NCI-H2196 (cell line): ENCODE results near the gene NID2.

Experiments
- DNase-seq: peaks from one replicate; lab custom pipeline; 2025; ENCODE audit not compliant: unreplicated experiment; lab: John Stamatoyannopoulos, UW

NID2 gene

DNA sequence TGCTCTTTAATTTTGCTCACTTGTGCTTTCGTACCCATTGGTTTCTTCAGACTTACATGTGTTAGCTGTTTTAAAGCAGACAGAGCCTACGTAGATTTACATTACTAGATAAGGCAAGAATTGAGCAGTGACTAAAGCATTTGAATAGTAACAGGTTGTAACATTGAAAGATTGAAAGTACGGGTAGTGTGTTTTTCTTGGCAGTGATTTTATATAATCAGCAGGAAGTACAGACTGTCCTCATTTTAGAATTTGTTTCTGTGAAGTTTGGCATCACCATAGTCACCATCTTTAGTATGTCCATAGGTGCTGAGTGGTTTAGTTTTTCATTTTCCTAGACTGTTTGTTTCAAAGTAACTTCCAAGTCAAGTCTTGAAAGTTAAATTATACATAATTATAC lies 65.5 kb downstream of the NID2 start:
- DNase-seq = no peak

DNA sequence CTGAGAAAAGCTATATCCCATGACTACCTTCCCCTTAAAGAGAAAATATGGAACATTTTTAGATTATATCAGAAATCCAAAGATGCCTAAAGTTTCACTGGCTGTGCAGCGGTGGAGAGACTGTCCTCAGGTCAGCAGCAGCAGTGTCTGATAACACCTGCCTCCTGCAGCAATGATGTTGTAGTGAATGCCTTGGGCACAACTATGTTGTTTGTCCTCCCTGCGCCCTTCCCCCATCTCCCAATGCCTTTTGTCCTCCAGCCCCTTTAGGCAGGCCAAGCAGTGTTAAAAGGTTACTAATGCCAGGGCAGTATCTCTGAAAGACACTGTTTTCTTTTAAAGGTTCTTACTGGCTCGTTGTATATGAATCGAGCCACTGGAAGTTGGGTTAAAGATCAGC lies 66.3 kb downstream of the NID2 start:
- no peak for DNase-seq

DNA sequence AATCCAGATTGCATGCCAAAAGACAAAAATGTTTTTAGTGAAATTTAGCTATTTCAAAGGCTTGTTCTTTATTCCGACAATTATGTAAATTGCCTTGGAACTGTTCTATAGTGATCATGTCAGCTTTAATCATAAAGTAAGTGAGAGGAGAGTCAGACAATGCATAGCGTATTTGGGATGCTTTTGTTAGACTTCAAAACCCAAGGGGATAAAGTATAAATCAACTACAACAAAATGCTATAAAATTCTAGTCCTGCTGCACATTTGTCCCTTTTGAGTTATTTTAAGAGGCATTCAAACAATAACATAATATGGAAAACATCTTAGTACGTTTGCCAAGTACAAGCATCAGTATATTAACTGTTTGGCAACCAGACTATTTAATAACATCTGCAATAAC lies 68.2 kb downstream of the NID2 start:
- no peak for DNase-seq

DNA sequence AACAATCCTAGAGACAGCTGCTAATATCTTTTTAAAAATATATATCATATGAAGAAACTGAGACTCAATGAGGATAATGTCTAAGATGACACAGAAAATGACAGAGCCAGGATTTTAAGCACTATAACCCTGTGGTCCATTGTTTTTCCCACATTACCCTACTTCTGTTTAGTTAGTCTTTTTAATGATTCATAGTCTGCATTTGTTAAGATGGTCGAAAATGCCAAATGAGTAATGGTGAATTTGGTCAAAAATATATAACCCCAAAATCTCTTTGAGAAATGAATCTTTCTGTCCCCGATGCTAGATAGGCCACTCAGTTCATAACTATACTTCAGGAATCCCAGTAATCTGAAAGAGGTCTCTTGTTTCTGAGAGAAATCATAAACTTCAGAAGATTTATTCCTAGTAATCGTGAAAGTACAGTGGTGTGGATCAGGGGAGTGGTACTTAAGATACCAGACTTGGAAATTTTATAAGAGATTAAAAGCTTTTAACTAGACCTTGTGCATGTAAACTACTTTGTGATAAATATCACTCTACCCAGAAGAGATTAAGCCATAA lies 68.8 kb downstream of the NID2 start:
- DNase-seq = no peak

DNA sequence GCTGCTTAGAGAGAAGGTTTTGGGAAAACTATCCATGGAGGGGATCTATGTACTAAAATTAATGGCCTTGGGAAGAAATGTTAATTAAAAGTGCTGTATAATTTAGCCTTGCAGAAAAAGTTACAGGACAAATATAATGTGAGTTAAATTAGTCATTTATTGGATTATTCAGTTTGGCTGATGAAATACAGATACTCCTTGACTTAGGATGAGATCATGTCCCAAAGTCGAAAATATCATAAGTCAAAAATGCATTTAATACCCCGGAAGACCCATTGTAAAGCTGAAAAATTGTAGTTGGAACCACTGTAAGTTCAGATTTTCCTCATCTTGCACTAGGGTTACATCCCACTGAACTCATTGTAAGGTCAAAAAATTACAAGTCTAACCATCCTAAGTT lies 69.8 kb downstream of the NID2 start:
- DNase-seq = no peak

DNA sequence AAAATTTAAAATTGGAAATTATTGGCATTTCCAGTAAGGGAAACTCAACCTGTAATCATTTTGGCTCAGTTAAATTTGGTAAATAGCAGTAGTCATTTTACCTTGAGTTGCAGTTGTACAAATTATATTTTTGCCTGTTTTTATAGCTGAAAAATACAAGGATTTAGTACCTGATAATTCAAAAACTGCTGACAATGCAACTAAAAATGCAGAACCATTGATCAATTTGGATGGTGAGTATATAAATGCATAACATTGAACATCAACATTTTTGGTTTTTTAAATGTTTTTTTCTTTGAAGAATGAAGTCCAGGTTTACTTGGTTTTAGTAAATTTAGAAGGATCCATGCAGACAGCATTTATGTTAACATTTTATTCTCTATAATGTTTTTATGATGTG lies 70.5 kb downstream of the NID2 start:
- DNase-seq = no peak

DNA sequence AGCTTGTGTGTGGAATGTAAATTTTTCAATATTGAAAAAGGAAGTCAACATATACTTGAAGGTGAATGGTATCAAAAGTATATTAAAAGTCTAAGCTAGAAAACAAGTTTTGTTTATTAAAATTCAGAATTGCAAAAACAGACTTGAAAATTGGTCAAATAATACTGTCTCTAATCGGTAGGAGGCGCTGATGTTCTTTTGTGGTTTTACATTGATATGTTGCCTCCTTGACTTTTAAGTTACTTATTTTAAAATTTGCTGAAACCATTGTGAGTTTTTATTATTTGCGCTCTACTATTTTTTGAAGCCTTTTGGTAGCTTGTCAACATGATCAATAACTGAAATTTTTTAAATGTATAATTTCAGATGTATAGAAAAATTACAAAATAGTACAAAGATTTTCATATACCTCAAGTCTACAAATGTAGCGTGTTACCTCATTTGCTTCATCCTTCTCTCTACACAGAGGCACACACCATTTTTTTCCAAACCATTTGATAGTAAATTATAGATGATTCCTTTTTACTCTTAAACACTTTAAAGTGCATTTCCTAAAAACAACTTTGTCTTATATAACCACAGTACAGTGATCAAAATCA lies 72.6 kb downstream of the NID2 start:
- no peak for DNase-seq

DNA sequence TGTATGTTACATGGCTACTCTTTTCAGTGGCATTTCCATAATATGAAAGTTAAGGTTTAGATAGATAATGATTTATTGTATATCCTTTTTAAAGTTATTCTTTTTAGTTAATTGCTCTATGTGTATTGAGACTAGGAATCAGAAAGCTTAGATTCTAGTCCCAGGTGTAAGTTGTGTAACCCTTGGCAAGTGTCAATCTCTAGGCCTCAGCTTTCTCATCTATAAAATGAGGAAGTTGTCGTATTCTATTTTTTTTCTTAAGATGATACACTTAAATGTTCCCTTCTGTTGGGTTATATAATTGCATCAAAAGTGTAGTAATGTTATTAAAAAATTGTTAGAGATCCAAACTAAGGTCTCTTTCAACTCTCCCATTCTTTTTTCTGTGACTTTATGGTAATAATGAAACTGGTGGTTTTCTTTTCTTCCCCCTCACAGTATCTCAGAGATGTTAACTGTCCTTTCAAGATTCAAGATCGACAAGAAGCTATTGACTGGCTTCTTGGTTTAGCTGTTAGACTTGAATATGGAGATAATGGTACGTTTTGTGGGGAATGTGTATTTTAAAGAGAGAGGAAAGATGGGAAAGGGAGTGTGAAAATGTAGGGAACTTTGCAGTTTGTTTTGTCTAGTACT lies 75.5 kb downstream of the NID2 start:
- no peak for DNase-seq

DNA sequence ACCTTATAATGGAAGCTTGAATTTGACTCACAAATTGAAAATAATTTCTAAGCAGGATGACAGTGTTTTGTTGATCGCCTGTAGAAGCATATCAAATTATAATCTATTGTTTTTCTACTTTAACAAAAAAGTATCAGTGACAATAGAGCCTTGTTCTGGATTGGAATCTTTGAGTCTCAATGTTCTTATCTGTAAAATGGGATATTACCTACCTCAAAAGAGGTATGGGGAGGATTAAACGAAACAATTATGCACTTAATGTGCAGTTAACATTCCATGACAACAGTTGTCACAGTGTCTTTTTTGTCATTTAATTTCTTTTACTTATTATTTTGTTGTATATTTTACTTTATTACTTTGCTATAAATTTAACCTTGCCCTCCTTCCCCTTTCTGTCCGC lies 78.4 kb downstream of the NID2 start:
- no peak for DNase-seq

DNA sequence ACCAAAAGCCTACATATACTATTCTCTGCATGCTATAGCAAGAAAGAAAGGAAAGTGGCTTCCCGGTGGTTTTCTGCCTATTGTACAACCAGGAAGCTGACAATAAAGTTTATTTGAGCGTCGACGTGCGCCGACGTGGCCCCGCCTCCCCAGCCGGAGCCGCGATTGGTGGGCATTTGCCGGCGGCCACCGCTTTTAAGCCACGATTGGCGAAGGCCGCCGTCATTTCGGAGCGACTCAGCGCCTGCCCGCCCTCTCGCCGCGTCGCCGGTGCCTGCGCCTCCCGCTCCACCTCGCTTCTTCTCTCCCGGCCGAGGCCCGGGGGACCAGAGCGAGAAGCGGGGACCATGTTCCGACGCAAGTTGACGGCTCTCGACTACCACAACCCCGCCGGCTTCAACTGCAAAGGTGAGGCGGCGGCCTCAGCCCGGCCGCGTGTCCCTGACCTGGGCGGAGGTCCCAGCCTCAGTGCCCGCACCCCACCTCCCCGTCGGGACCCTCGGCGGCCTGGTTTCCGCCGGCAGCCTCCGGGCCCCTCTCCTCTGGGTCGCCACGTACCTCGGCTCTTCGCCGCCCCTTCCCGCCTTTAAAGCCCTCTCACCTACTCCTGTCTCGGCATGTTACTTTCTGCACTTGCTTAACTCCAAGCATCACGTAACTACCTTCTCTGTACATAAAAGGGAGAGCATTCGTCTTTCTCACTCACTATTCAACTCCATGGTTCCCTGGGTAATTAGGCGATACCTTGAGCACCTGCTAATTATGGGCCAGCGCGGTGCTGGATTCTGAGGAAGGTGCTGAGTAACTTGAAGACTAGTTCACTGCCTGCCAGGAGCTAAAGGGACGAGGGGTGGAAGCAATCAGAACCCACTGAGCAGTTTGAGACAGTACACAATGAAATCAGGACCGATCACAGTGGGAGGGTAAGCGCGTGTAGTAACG lies 79.3 kb downstream of the NID2 start, which contains the start of gene RTRAF:
Gene RTRAF, plus strand, starts transcription at position 254 of the 942 bp plus-strand sequence. Its CDS starts 94 bp downstream, at position 348.
- peak; percentile 91 for DNase-seq

DNA sequence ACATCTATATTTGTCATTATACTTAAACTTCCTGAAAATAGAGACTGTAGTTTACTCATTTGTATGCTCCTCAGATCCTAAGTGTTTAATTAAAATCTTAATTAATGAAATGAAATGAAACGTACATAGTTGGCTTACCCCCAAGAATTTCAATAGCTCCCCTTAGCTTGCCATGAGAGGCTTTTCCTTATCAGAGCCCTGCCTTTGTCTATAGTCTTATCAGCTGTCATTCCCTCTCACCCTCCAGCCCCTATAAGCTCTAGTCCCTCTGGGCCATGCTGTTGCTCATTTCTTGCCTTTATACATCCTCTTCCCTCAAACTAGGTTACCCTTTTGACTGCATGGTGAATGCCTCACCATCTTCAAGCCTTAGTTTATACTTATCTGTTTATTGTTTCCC lies 80.6 kb downstream of the NID2 start:
- no peak for DNase-seq

DNA sequence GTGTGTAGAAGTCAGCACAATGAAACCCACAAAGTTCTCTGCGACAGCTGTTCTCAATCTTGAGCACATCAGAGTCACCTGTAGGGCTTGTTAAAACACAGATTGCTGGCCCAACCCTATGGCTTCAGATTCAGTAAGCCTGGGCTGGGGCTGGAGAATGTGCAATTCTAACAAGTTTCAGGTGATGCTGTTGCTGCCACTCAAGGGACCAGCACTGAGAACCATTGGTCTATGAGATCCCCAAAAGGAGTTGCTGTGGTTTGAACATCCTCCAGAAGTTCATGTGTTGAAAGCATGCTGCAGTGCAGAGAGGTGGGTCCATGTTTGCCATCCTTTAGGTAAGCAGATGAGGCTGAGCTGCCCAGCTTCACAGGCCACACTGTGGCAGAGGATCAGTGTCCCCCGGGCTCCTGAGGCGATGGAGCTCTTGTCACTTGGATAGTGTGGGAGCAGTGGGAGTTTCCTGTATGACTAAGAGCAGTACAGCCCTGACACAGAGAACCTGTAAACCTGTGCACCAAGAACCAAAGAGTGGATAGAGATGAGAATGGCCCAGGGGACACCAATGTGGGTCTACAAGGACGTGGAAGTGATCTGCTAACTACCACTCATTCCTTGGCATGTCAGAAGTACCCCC lies 87.5 kb downstream of the NID2 start:
- DNase-seq = no peak

DNA sequence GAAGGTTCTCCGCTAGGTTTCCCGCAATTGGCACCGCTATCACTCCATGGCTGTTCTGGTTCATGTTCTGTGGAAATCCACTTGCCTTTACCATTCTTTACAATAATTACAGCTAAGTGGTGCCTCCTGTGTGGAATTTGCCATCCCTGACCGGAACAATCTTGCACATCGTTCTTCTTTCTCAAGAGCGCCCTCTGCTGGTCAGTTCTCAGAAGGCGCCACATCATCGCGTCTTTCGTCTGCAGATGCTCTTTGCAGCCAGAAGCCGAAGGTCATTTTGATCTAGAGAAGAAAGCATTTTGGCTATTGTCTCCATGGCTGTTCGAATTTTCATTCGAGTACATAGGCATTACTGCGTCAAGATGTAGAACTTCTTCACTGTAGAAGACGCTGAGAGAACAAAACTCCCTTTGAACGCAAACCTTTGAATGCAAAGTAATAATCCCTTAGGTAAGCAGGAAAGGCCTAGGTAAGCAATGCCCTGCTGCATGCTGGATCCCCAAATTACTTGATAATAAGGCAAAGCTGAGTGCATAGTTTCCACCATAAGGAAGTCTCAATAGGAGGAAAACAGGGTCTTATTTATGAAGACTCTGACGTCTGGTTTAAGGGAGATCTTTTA lies 89.7 kb downstream of the NID2 start:
- DNase-seq = peak; percentile 66

DNA sequence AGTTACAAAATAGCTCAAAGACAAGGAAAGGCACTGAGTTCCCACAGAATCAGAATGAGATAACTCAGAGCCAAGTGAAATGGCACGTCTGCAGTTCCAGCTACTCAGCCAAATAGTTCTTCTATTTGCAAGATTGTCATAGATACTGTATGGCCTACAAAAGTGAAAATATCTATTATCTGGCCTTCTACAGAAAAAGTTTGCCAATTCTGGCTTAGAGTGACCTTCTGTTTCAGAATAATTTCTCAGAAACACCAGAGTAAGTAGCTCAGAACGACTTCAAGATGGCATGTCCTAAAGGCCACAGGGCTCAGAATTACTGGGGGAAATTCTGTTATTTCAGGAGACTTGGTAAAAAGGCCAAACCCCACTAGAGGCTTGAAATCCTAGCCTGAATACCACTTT lies 90.2 kb downstream of the NID2 start:
- DNase-seq = no peak

DNA sequence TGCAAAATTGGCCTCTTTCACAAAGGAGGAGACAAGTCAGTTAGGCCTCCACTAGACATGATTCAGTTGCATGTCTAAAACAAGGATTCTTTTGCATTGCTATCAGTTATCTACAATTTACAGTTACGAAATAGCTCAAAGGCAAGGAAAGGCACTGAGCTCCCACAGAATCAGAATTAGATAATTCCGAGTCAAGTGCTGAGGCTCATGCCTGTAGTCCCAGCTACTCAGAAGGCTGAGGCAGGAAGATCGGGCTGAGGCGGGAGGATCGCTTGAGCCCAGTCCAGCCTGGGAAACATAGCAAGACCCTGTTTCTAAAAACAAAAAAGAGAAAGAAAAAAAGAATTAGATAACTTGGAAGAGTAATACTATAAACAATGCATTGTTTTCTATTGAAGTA lies 91.8 kb downstream of the NID2 start:
- no peak for DNase-seq

DNA sequence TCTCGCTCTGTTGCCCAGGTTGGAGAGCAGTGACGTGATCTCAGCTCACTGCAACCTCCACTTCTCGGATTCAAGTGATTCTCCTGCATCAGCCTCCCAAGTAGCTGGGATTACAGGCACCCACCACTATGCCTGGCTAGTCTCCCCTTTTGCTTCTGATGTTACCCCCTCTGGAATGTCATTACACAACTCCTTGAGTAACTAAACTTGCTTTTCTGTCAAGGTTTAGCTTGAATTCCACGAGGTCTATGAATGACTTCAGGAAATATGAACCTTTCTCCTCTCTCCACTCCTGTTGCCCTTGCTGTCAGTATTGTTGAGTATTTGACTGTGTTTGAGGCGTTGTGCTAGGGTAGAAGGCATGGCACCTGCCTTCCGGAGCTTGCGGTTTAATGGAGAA lies 96.3 kb downstream of the NID2 start:
- DNase-seq = no peak

DNA sequence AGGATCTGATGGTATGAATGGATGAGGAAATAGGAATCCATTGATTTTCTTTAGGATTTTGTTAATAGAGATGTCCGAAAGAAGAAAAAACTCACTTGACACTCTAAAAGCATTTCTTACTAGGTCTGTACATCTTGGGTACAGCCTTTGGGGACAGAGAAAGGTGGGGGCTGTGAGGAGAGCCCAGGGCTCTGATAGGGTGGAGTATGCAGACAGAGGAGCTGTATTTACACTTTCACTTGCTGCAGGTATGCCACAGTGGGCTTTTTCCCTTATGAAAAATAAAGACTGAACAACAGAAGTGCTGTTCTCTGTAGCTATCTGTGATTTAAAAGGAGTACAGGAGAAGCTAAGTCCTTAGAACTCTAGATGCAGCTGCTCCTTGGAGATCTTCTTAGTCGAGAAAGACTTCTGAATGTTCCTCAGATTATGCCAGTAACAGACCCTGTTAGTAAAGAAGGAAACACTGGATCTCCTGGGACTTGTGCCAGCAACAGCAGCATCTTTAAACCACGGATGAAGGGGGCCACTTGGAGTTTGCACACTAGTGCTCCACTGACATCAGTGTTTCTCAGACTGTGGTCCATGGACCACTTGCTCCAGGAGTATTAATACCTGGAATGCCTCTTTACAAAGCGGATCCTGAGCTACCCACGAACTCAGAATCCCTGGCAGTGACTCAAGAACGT lies 98.9 kb downstream of the NID2 start:
- no peak for DNase-seq

DNA sequence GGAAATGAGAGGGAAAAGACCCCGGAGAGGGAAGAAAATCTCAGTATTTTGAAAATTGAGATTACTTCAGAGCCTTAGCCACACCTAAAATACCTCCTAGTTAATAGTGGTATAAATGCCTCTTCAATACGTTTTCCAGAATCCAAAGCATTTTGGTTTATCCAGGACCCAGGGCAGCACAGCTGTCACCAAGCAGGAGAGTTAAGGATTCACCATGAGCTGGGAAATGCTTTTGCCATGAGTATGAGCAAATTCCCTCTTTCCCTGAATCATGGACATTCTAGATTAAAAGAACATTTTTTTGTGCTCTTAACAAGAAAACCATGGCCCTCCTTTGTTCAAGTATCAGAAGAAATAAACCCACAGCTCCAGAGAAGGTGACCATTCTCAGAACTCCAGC lies 101.3 kb downstream of the NID2 start:
- DNase-seq = no peak

DNA sequence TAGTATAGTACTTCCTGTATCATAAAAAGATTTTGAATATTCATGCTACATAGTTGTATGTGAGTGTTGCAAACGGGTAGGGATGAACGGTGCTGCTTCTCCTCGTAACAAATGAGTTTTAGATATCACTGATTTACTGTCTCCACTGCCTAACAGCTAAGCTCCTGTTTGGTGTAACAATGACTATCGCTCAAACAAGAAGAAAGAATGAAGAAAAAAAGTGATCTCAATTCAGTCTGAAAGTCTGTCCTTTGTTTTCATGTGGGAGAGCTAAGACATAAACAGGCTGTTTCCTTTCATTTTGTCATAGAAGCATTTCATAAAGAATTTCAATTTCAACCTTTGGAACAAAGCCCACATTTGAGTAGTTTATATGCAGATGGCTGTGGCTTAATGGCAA lies 105.6 kb downstream of the NID2 start:
- no peak for DNase-seq

DNA sequence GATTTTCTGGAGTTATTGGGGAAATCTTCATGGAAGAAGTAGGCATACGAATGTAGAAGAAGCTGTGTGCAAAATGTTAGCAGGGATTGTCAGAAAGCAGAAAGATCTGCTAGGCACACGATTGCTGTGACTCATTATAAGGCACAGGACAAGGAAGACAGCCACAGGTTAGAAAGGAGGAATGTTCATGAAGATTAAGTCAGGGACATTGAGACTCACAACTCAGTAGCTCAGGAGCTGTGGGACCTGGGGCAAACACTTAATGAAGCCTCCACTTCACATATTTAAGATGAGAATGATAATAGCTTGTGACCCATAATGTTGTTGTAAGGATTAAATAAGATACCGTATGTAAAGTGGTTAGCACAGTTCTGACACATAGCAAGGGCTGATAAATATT lies 106.1 kb downstream of the NID2 start:
- no peak for DNase-seq
